ENCODE results near the gene UQCC3.
"Not testable (repeated sequence)": the region's sequence is repeated elsewhere in the genome, so short reads cannot be mapped to it uniquely, and the experiment has no call there.

DNA sequence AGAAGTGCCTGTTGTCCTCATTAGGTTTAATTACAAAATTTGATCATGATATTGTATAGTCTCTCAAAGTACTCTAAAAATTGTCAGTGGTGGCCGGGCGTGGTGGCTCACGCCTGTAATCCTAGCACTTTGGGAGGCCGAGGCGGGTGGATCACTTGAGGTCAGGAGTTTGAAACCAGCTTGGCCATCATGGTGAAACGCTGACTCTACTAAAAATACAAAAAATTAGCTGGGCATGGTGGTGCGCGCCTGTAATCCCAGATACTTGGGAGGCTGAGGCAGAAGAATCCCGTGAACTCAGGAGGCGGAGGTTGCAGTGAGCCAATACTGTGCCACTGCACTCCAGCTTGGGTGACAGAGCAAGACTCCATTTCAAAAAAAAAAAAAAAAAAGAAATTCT is 3.9 kb downstream of the UQCC3 start:
- TF ChIP-seq POLR2A (IDR thresholded peaks at IDR 0.05) = not testable (repeated sequence)
- TF ChIP-seq, protein P1, sequence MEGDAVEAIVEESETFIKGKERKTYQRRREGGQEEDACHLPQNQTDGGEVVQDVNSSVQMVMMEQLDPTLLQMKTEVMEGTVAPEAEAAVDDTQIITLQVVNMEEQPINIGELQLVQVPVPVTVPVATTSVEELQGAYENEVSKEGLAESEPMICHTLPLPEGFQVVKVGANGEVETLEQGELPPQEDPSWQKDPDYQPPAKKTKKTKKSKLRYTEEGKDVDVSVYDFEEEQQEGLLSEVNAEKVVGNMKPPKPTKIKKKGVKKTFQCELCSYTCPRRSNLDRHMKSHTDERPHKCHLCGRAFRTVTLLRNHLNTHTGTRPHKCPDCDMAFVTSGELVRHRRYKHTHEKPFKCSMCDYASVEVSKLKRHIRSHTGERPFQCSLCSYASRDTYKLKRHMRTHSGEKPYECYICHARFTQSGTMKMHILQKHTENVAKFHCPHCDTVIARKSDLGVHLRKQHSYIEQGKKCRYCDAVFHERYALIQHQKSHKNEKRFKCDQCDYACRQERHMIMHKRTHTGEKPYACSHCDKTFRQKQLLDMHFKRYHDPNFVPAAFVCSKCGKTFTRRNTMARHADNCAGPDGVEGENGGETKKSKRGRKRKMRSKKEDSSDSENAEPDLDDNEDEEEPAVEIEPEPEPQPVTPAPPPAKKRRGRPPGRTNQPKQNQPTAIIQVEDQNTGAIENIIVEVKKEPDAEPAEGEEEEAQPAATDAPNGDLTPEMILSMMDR (IDR thresholded peaks at IDR 0.05) = not testable (repeated sequence)
